ENCODE measurements around the gene INSR. TPM values are rescaled to one million over a fixed set of nuclear protein-coding genes. Genes with fewer than 3 reads are reported as not detected.
"Not testable (repeated sequence)": the region's sequence is repeated elsewhere in the genome, so short reads cannot be mapped to it uniquely, and the experiment has no call there.

The INSR gene
- total RNA-seq, 2 experiments from 2014 or later = 0.42 to 1.1 TPM

- POLR2A ChIA-PET; H3K9me3 Mint-ChIP-seq (ENCODE audit: insufficient read depth); DNase-seq; H3K4me3 Mint-ChIP-seq; H3K27ac Mint-ChIP-seq; CTCF ChIA-PET; H3K4me1 Mint-ChIP-seq (ENCODE audit: low read depth); H3K36me3 Mint-ChIP-seq (ENCODE audit: low read depth); ATAC-seq: not testable (repeated sequence)
- peaks cover 11% of the 10 kb centered on the region for H3K27me3 Mint-ChIP-seq (ENCODE audit: low read depth)
These were observed 67.1 kb downstream of the INSR start for GRCh38 chr19:7227149-7227548.

- no peak for ATAC-seq
- H3K36me3 Mint-ChIP-seq (ENCODE audit: low read depth) = no peaks in the 10 kb centered on the region
- no peak overlapping the region for H3K27ac Mint-ChIP-seq
- H3K27me3 Mint-ChIP-seq (ENCODE audit: low read depth) = peaks cover 11% of the 10 kb centered on the region
- DNase-seq = no peak
- no peak overlapping the region for H3K4me3 Mint-ChIP-seq
- H3K4me1 Mint-ChIP-seq (ENCODE audit: low read depth) = peaks cover 8% of the 10 kb centered on the region
- ChIA-PET CTCF (no interaction called here), POLR2A (no interaction called here)
- H3K9me3 Mint-ChIP-seq (ENCODE audit: insufficient read depth) = no peaks in the 10 kb centered on the region
These were observed 67.5 kb downstream of the INSR start for GRCh38 chr19:7226739-7227138.

GRCh38 chr19:7225741-7226140, 68.5 kb downstream of the INSR start:
- ChIA-PET POLR2A (no interaction called here), CTCF (no interaction called here)
- H3K9me3 Mint-ChIP-seq (ENCODE audit: insufficient read depth) = no peaks in the 10 kb centered on the region
- H3K4me3 Mint-ChIP-seq = no peak overlapping the region
- DNase-seq = no peak
- no peak overlapping the region for H3K27ac Mint-ChIP-seq
- H3K4me1 Mint-ChIP-seq (ENCODE audit: low read depth) = peaks cover 8% of the 10 kb centered on the region
- H3K36me3 Mint-ChIP-seq (ENCODE audit: low read depth) = no peaks in the 10 kb centered on the region
- ATAC-seq = no peak
- peaks cover 11% of the 10 kb centered on the region for H3K27me3 Mint-ChIP-seq (ENCODE audit: low read depth)

GRCh38 chr19:7224995-7225394, 69.2 kb downstream of the INSR start:
- no peak for DNase-seq
- ChIA-PET POLR2A (no interaction called here), CTCF (interaction anchor here (0.5 to 1.0 kb wide), 2 partner anchors 21 to 123 kb away, joined by 3 read pairs; no protein-coding TSS in a partner anchor)
- H3K4me3 Mint-ChIP-seq = no peak overlapping the region
- peaks cover 8% of the 10 kb centered on the region for H3K4me1 Mint-ChIP-seq (ENCODE audit: low read depth)
- no peak for ATAC-seq
- H3K36me3 Mint-ChIP-seq (ENCODE audit: low read depth) = no peaks in the 10 kb centered on the region
- peaks cover 11% of the 10 kb centered on the region for H3K27me3 Mint-ChIP-seq (ENCODE audit: low read depth)
- H3K27ac Mint-ChIP-seq = no peak overlapping the region
- H3K9me3 Mint-ChIP-seq (ENCODE audit: insufficient read depth) = no peaks in the 10 kb centered on the region

GRCh38 chr19:7224209-7224686, 70.0 kb downstream of the INSR start:
- Mint-ChIP-seq H3K4me1 (ENCODE audit: low read depth) (peaks cover 8% of the 10 kb centered on the region), H3K27ac (no peak overlapping the region), H3K27me3 (ENCODE audit: low read depth) (peaks cover 13% of the 10 kb centered on the region), H3K4me3 (no peak overlapping the region), H3K9me3 (ENCODE audit: insufficient read depth) (no peaks in the 10 kb centered on the region), H3K36me3 (ENCODE audit: low read depth) (no peaks in the 10 kb centered on the region)
- no peak for DNase-seq
- POLR2A ChIA-PET = no interaction called here
- ATAC-seq = no peak
- CTCF ChIA-PET = interaction anchor here (1.0 kb wide), 1 partner anchor 22 kb away, joined by 3 read pairs; no protein-coding TSS in a partner anchor

GRCh38 chr19:7223429-7223828, 70.8 kb downstream of the INSR start:
- Mint-ChIP-seq H3K27ac (no peak overlapping the region), H3K4me1 (ENCODE audit: low read depth) (peaks cover 8% of the 10 kb centered on the region), H3K27me3 (ENCODE audit: low read depth) (peaks cover 7% of the 10 kb centered on the region), H3K4me3 (no peak overlapping the region), H3K9me3 (ENCODE audit: insufficient read depth) (no peaks in the 10 kb centered on the region), H3K36me3 (ENCODE audit: low read depth) (no peaks in the 10 kb centered on the region)
- no peak for ATAC-seq
- POLR2A ChIA-PET = no interaction called here
- no peak for DNase-seq
- CTCF ChIA-PET = no interaction called here

- H3K36me3 Mint-ChIP-seq (ENCODE audit: low read depth) = no peaks in the 10 kb centered on the region
- no peak overlapping the region for H3K27ac Mint-ChIP-seq
- no peaks in the 10 kb centered on the region for H3K4me1 Mint-ChIP-seq (ENCODE audit: low read depth)
- POLR2A ChIA-PET = no interaction called here
- ATAC-seq (no peak), DNase-seq (no peak)
- no peaks in the 10 kb centered on the region for H3K9me3 Mint-ChIP-seq (ENCODE audit: insufficient read depth)
- no peak overlapping the region for H3K4me3 Mint-ChIP-seq
- CTCF ChIA-PET = no interaction called here
- peaks cover 4% of the 10 kb centered on the region for H3K27me3 Mint-ChIP-seq (ENCODE audit: low read depth)
These were observed 75.2 kb downstream of the INSR start for GRCh38 chr19:7219056-7219455.

- Mint-ChIP-seq H3K9me3 (ENCODE audit: insufficient read depth) (no peaks in the 10 kb centered on the region), H3K36me3 (ENCODE audit: low read depth) (no peaks in the 10 kb centered on the region), H3K4me1 (ENCODE audit: low read depth) (no peaks in the 10 kb centered on the region), H3K27ac (no peak overlapping the region), H3K27me3 (ENCODE audit: low read depth) (peaks cover 7% of the 10 kb centered on the region), H3K4me3 (no peak overlapping the region)
- POLR2A ChIA-PET = no interaction called here
- CTCF ChIA-PET = no interaction called here
- ATAC-seq (no peak), DNase-seq (no peak)
These were observed 76.4 kb downstream of the INSR start for GRCh38 chr19:7217861-7218260.

GRCh38 chr19:7216373-7216902, 77.8 kb downstream of the INSR start:
- Mint-ChIP-seq H3K27me3 (ENCODE audit: low read depth) (peaks cover 8% of the 10 kb centered on the region), H3K4me3 (no peak overlapping the region), H3K4me1 (ENCODE audit: low read depth) (no peaks in the 10 kb centered on the region), H3K27ac (no peak overlapping the region), H3K9me3 (ENCODE audit: insufficient read depth) (no peaks in the 10 kb centered on the region), H3K36me3 (ENCODE audit: low read depth) (no peaks in the 10 kb centered on the region)
- no peak for DNase-seq
- ATAC-seq = no peak
- ChIA-PET POLR2A (no interaction called here), CTCF (no interaction called here)

- no peaks in the 10 kb centered on the region for H3K4me1 Mint-ChIP-seq (ENCODE audit: low read depth)
- no peak overlapping the region for H3K27ac Mint-ChIP-seq
- H3K4me3 Mint-ChIP-seq = no peak overlapping the region
- peaks cover 9% of the 10 kb centered on the region for H3K27me3 Mint-ChIP-seq (ENCODE audit: low read depth)
- no peak for ATAC-seq
- H3K36me3 Mint-ChIP-seq (ENCODE audit: low read depth) = no peaks in the 10 kb centered on the region
- ChIA-PET CTCF (no interaction called here), POLR2A (no interaction called here)
- no peaks in the 10 kb centered on the region for H3K9me3 Mint-ChIP-seq (ENCODE audit: insufficient read depth)
- no peak for DNase-seq
These were observed 79.0 kb downstream of the INSR start for GRCh38 chr19:7215176-7215575.

- Mint-ChIP-seq H3K4me1 (ENCODE audit: low read depth) (no peaks in the 10 kb centered on the region), H3K4me3 (no peak overlapping the region), H3K27me3 (ENCODE audit: low read depth) (peaks cover 7% of the 10 kb centered on the region), H3K36me3 (ENCODE audit: low read depth) (no peaks in the 10 kb centered on the region), H3K27ac (no peak overlapping the region), H3K9me3 (ENCODE audit: insufficient read depth) (no peaks in the 10 kb centered on the region)
- DNase-seq (no peak), ATAC-seq (no peak)
- CTCF ChIA-PET = no interaction called here
- POLR2A ChIA-PET = no interaction called here
These were observed 79.7 kb downstream of the INSR start for GRCh38 chr19:7214324-7215089.

- ChIA-PET POLR2A (no interaction called here), CTCF (no interaction called here)
- Mint-ChIP-seq H3K27me3 (ENCODE audit: low read depth) (peaks cover 7% of the 10 kb centered on the region), H3K9me3 (ENCODE audit: insufficient read depth) (no peaks in the 10 kb centered on the region), H3K4me3 (no peak overlapping the region), H3K4me1 (ENCODE audit: low read depth) (no peaks in the 10 kb centered on the region), H3K27ac (no peak overlapping the region), H3K36me3 (ENCODE audit: low read depth) (no peaks in the 10 kb centered on the region)
- DNase-seq (no peak), ATAC-seq (no peak)
These were observed 80.4 kb downstream of the INSR start for GRCh38 chr19:7213628-7214323.
